Aorta (tissue), 5 donors: ENCODE results near the gene WDR35. TPM values are rescaled to one million over a fixed set of nuclear protein-coding genes. Genes with fewer than 3 reads are reported as not detected.

Experiments
- ATAC-seq: fragments of 200-7000 bp; cut with Tn5 transposase; one replicate; pipeline ENCODE4 v1.9.1; 2022; ENCODE audit warnings: moderate library complexity; ENCODE audit not compliant: low FRiP score
- DNase-seq, 2 donors: peaks; one replicate each; pipeline ENCODE4 v3.0.0-alpha.2; 2020
- H3K27ac ChIP-seq, 2 donors: one replicate each; pipeline ENCODE4 v1.5.1; 2013; ENCODE audit warnings: low read length in 2 of 2, mild to moderate bottlenecking in 2 of 2, moderate library complexity in 2 of 2, control low read depth in 1 of 2, inconsistent platforms in 1 of 2, low read depth in 1 of 2
- H3K27me3 ChIP-seq, 2 donors: one replicate each; pipeline ENCODE4 v1.6.1; 2013; ENCODE audit warnings: control low read depth in 1 of 2, low read length in 1 of 2, mild to moderate bottlenecking in 1 of 2, moderate library complexity in 1 of 2; ENCODE audit not compliant: insufficient read depth in 2 of 2, control insufficient read depth in 1 of 2
- H3K36me3 ChIP-seq, 2 donors: one replicate each; pipeline ENCODE4 v1.6.1; 2013; ENCODE audit warnings: control low read depth in 1 of 2, low read length in 1 of 2, mild to moderate bottlenecking in 1 of 2; ENCODE audit not compliant: insufficient read depth in 2 of 2, control insufficient read depth in 1 of 2
- H3K4me1 ChIP-seq, 2 donors: one replicate each; pipeline ENCODE4 v1.6.1; 2013; ENCODE audit warnings: low read length in 2 of 2, control low read depth in 1 of 2, mild to moderate bottlenecking in 1 of 2, moderate library complexity in 1 of 2; ENCODE audit not compliant: insufficient read depth in 2 of 2, control insufficient read depth in 1 of 2
- H3K4me3 ChIP-seq, 2 donors: one replicate each; pipeline ENCODE4 v1.5.1; 2013; ENCODE audit warnings: low read length in 2 of 2, control low read depth in 1 of 2, mild to moderate bottlenecking in 1 of 2
- H3K9me3 ChIP-seq: one replicate; pipeline ENCODE4 v1.6.1; 2013; ENCODE audit warnings: mild to moderate bottlenecking, low read length; ENCODE audit not compliant: control insufficient read depth
- WGBS, 2 donors: extraction: QIAGEN DNeasy Blood & Tissue Kit; methylation state at CpG; one replicate each; pipeline ENCODE4 v1.1.7; 2013; 5-methylcytosine and 5-hydroxymethylcytosine counted together
- intact Hi-C, 2 donors: fragments of 100-400 bp; cut with DNase I; formaldehyde crosslinking; loops; one replicate each; pipeline versions ENCODE4 v1.14.2 to v1.15.0; 2022
- polyA plus RNA-seq, 2 donors: library from polyadenylated mRNA; stranded (reverse); fragments of 200-250 nt; gene quantifications; one replicate each; pipeline ENCODE4 v1.2.3, GENCODE V29; 2013
- total RNA-seq, 2 donors: library from RNA; stranded (reverse); fragmentation: NEBNext Ultra II Directional; extraction: Animal tissue kit (Norgen Biotek cat#: 25700); gene quantifications; one replicate each; pipeline ENCODE4 v1.2.1, GENCODE V29; 2021
- donor health status: healthy with polysubstance abuse.
- donor health status: Bipolar disorder and iron deficiency.
- donor health status: DM: no; HTN: no; CAD: no.
- donor health status: DM: no; HTN: no; CAD: no.
- donor health status: DM: yes; HTN: yes; CAD: no.

The WDR35 gene
- total and polyA plus RNA-seq, 4 donors = 1.9 to 9.8 (median 6.7) TPM

- Histone ChIP-seq H3K4me1 (no peaks in the 10 kb centered on the region), H3K27ac (no peak overlapping the region), H3K9me3 (no peaks in the 10 kb centered on the region), H3K4me3 (no peak overlapping the region), H3K27me3 (no peaks in the 10 kb centered on the region), H3K36me3 (no peaks in the 10 kb centered on the region)
- DNase-seq = no peak
- no peak for ATAC-seq
- WGBS, 2 donors = 97% methylated on average over 12 of the region's 12 CpGs
- intact Hi-C loops = no loop called here
These were observed 111.4 kb downstream of the WDR35 start for GRCh38 chr2:19878268-19879046.

GRCh38 chr2:19876751-19877150 lies 113.2 kb downstream of the WDR35 start:
- WGBS, 2 donors = 74 to 79% methylated on average over 4 of the region's 4 CpGs
- DNase-seq (no peak), ATAC-seq (no peak)
- Histone ChIP-seq H3K4me3 (no peak overlapping the region), H3K27me3 (no peaks in the 10 kb centered on the region), H3K36me3 (no peaks in the 10 kb centered on the region), H3K9me3 (no peaks in the 10 kb centered on the region), H3K27ac (no peak overlapping the region), H3K4me1 (no peaks in the 10 kb centered on the region)
- intact Hi-C loops = no loop called here

DNA sequence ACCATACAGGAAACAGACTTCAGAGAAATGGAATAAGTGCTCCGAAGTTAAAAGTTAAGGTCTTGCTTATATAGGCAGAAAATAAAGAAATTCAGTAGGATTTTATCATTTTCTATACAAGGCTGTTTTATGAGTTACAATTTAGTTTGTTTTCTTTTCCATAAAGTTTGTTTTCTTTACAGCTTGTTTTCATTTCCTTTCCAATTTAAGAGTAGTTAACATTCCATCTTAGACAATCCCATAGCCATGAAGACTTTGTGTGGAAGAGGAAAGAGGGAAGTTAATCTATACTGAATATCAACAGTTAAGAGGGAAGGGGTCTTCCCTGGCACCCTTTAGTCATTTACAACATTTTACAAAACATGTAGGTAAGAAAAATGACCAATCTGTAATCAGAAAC lies 114.6 kb downstream of the WDR35 start:
- Histone ChIP-seq H3K4me1 (no peaks in the 10 kb centered on the region), H3K27ac (no peak overlapping the region), H3K27me3 (no peaks in the 10 kb centered on the region), H3K9me3 (no peaks in the 10 kb centered on the region), H3K4me3 (no peak overlapping the region), H3K36me3 (no peaks in the 10 kb centered on the region)
- DNase-seq (no peak), ATAC-seq (no peak)
- intact Hi-C loops = no loop called here
- 50 to 60% methylated on average over 1 of the region's 1 CpG for WGBS, 2 donors

DNA sequence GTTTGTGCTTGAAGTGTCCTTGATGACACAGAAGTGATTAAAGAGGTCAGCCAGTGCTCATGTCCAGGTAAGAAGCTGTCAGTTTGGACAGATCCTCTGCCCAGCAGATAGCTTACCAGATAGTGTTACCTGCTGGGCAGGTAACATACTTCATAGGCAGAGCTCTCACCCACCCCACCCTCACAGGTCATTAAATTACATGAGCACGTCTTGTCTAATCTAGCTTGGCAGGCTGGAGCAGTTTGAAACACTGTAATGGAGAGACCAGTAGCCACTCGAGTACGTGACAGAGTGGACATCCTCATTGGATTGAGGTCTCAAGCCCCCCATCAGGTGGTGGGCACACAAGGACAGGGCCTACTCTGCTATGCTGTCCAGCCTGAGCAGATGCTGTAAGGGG lies 115.2 kb downstream of the WDR35 start:
- H3K9me3 ChIP-seq = no peaks in the 10 kb centered on the region
- H3K27me3 ChIP-seq = no peaks in the 10 kb centered on the region
- no peak overlapping the region for H3K27ac ChIP-seq
- intact Hi-C loops = no loop called here
- H3K36me3 ChIP-seq = no peaks in the 10 kb centered on the region
- no peak for ATAC-seq
- DNase-seq = peak in 1 of 2 donors; percentile 26
- H3K4me3 ChIP-seq = no peak overlapping the region
- 94 to 96% methylated on average over 3 of the region's 3 CpGs for WGBS, 2 donors
- H3K4me1 ChIP-seq = no peaks in the 10 kb centered on the region

- H3K4me3 ChIP-seq = no peak overlapping the region
- H3K27me3 ChIP-seq = no peaks in the 10 kb centered on the region
- no peaks in the 10 kb centered on the region for H3K36me3 ChIP-seq
- 85 to 88% methylated on average over 5 of the region's 5 CpGs for WGBS, 2 donors
- no peak for ATAC-seq
- H3K27ac ChIP-seq = no peak overlapping the region
- intact Hi-C loops = no loop called here
- H3K9me3 ChIP-seq = no peaks in the 10 kb centered on the region
- H3K4me1 ChIP-seq = no peaks in the 10 kb centered on the region
- peak in 1 of 2 donors; percentile 14 for DNase-seq
These were observed 116.9 kb downstream of the WDR35 start for GRCh38 chr2:19873014-19873413.

DNA sequence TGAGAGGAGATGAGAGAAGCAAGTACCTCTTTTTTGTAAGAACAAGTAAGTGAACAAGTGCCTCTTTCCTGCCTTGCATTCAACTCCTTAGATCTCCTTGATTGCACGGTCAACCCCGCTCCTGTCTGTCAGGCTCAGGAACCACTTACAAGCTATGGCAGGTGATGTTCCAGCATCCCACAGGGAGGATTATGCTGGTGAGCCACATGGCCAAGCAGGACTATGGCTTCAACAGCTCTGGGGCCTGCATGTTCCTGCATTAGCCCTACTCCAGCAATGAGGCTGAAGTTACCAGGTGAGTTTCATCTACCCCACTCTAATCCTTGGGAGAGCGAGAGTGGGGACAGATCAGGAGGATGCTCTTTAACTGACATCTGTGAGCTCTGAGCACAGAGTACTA lies 117.6 kb downstream of the WDR35 start:
- WGBS, 2 donors = 75 to 79% methylated on average over 3 of the region's 3 CpGs
- ATAC-seq = no peak
- DNase-seq = no peak

GRCh38 chr2:19871836-19872235 lies 118.1 kb downstream of the WDR35 start:
- WGBS, 2 donors = 90 to 95% methylated on average over 2 of the region's 2 CpGs
- H3K27ac ChIP-seq = no peak overlapping the region
- DNase-seq = no peak
- H3K36me3 ChIP-seq = no peaks in the 10 kb centered on the region
- intact Hi-C loops = no loop called here
- no peaks in the 10 kb centered on the region for H3K9me3 ChIP-seq
- H3K4me1 ChIP-seq = no peaks in the 10 kb centered on the region
- H3K4me3 ChIP-seq = no peak overlapping the region
- ATAC-seq = no peak
- H3K27me3 ChIP-seq = no peaks in the 10 kb centered on the region

More for the DNA sequence above, 117.6 kb downstream of the WDR35 start:
- intact Hi-C loops = no loop called here
- no peaks in the 10 kb centered on the region for H3K27me3 ChIP-seq
- H3K27ac ChIP-seq = no peak overlapping the region
- H3K9me3 ChIP-seq = no peaks in the 10 kb centered on the region
- H3K36me3 ChIP-seq = no peaks in the 10 kb centered on the region
- H3K4me1 ChIP-seq = no peaks in the 10 kb centered on the region
- no peak overlapping the region for H3K4me3 ChIP-seq

DNA sequence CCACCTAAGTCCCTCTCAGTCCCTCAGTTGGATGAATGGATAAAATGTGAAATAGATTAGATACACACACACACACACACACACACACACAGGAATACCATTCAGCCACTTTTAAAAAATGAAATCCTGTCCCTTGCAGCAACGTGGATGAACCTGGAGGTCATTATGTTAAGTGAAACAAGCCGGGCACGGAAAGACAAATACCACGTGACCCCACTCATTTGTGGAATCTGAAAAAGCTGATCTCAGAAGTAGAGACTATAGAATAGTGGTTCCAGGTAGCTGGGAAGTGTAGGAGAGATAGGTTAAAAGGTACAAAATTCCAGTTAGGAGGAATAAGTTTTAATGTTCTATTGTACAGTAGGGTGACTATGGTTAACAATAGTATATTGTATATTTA lies 119.1 kb downstream of the WDR35 start:
- DNase-seq (no peak), ATAC-seq (no peak)
- 68 to 70% methylated on average over 4 of the region's 4 CpGs for WGBS, 2 donors

More for the DNA sequence above, 119.1 kb downstream of the WDR35 start:
- H3K4me3 ChIP-seq = no peak overlapping the region
- no peaks in the 10 kb centered on the region for H3K9me3 ChIP-seq
- intact Hi-C loops = no loop called here
- H3K36me3 ChIP-seq = no peaks in the 10 kb centered on the region
- H3K27ac ChIP-seq = no peak overlapping the region
- no peaks in the 10 kb centered on the region for H3K4me1 ChIP-seq
- H3K27me3 ChIP-seq = no peaks in the 10 kb centered on the region
